HG03135 (cell line): Measurements from ENCODE around the gene PHKA2.
"Not testable (repeated sequence)": the region's sequence is repeated elsewhere in the genome, so short reads cannot be mapped to it uniquely, and the experiment has no call there.

Experiments
- ATAC-seq: cut with Tn5 transposase; IDR thresholded peaks from one replicate; pipeline ENCODE4 v1.9.1; 2021; ENCODE audit warnings: mild to moderate bottlenecking, moderate library complexity; ENCODE audit not compliant: unreplicated experiment

PHKA2 gene

GRCh38 chrX:18983666-18984380, at the start of gene PHKA2:
PHKA2 (minus strand) TSS chrX:18984114; CDS start chrX:18983932, 182 bp downstream.
- ATAC-seq, result peak; percentile 42

- ATAC-seq, result no peak
These were observed 46.9 kb upstream of the PHKA2 start for GRCh38 chrX:19030805-19031204.

GRCh38 chrX:19028560-19028959, 44.6 kb upstream of the PHKA2 start:
- no peak for ATAC-seq

GRCh38 chrX:19024366-19024765, 40.5 kb upstream of the PHKA2 start:
- no peak for ATAC-seq

GRCh38 chrX:19019996-19020395, 36.1 kb upstream of the PHKA2 start:
- no peak for ATAC-seq

GRCh38 chrX:19017271-19017670, 33.4 kb upstream of the PHKA2 start:
- ATAC-seq, result no peak

- not testable (repeated sequence) for ATAC-seq
These were observed 32.7 kb upstream of the PHKA2 start for GRCh38 chrX:19016614-19017013.

GRCh38 chrX:19007868-19008267, 24.0 kb upstream of the PHKA2 start:
- no peak for ATAC-seq

GRCh38 chrX:19007011-19007410, 23.1 kb upstream of the PHKA2 start:
- ATAC-seq, result no peak

- ATAC-seq, result no peak
These were observed 22.0 kb upstream of the PHKA2 start for GRCh38 chrX:19005909-19006308.

- ATAC-seq, result no peak
These were observed 19.8 kb upstream of the PHKA2 start for GRCh38 chrX:19003756-19004155.

- ATAC-seq, result no peak
These were observed 14.7 kb upstream of the PHKA2 start for GRCh38 chrX:18998653-18999052.

- ATAC-seq, result no peak
These were observed 14.0 kb upstream of the PHKA2 start for GRCh38 chrX:18997916-18998315.

- ATAC-seq, result no peak
These were observed 12.6 kb upstream of the PHKA2 start for GRCh38 chrX:18996536-18996935.

- no peak for ATAC-seq
These were observed 11.3 kb upstream of the PHKA2 start for GRCh38 chrX:18995221-18995620.

- ATAC-seq, result no peak
These were observed 10.8 kb upstream of the PHKA2 start for GRCh38 chrX:18994713-18995112.

- ATAC-seq, result no peak
These were observed 8.9 kb upstream of the PHKA2 start for GRCh38 chrX:18992829-18993228.

GRCh38 chrX:18985186-18985435, 1.2 kb upstream of the PHKA2 start:
- ATAC-seq, result no peak

- peak; percentile 80 for ATAC-seq
These were observed 669 bp upstream of the PHKA2 start for GRCh38 chrX:18984381-18985185.

- ATAC-seq, result no peak
These were observed 2.6 kb downstream of the PHKA2 start for GRCh38 chrX:18981124-18981807.

GRCh38 chrX:18980262-18980661, 3.7 kb downstream of the PHKA2 start:
- ATAC-seq, result not testable (repeated sequence)

GRCh38 chrX:18974993-18975392, 8.9 kb downstream of the PHKA2 start:
- no peak for ATAC-seq
